ENCODE results near the gene TMEM116. TPM values are rescaled to one million over a fixed set of nuclear protein-coding genes. Genes with fewer than 3 reads are reported as not detected.

TMEM116 gene
- total and polyA plus RNA-seq, 2 donors (not counting 3 experiments of a cell fraction or from before 2014, with no cell fraction given), result 1.6 to 3.9 TPM

GRCh38 chr12:111904446-111904975, 108.5 kb downstream of the TMEM116 start:
- ChIA-PET CTCF (interaction anchor here (1.0 to 1.6 kb wide), 9 partner anchors 9 to 483 kb away, joined by 3 to 8 read pairs (median 4); partner anchors contain the start of genes ERP29 and TMEM116), POLR2A (interaction anchor here (1.0 kb wide), 1 partner anchor 21 kb away, joined by 4 read pairs; no protein-coding TSS in a partner anchor)
- H3K4me2 ChIP-seq (ENCODE audit: insufficient read depth, low read length), result no peak overlapping the region
- H3K36me3 ChIP-seq (ENCODE audit: control insufficient read depth in 2 of 2, extremely low read depth in 1 of 2, insufficient read depth in 2 of 2, low read length in 2 of 2), result no peaks in the 10 kb centered on the region
- no TSS peak for BruUV-seq (replicated peaks)
- no peaks in the 10 kb centered on the region for H3K4me1 ChIP-seq (ENCODE audit: control insufficient read depth, extremely low read depth, insufficient read depth, low read length)
- DNase-seq (ENCODE audit: low read depth, low spot score), result no peak
- no peak overlapping the region for H3K27ac ChIP-seq (ENCODE audit: insufficient read depth, low read depth, low read length)
- no peak overlapping the region for H2AFZ ChIP-seq (ENCODE audit: low read depth, low read length)
- no peaks in the 10 kb centered on the region for H3K79me2 ChIP-seq (ENCODE audit: control insufficient read depth, insufficient read depth, low read length)
- TF ChIP-seq, protein P1, sequence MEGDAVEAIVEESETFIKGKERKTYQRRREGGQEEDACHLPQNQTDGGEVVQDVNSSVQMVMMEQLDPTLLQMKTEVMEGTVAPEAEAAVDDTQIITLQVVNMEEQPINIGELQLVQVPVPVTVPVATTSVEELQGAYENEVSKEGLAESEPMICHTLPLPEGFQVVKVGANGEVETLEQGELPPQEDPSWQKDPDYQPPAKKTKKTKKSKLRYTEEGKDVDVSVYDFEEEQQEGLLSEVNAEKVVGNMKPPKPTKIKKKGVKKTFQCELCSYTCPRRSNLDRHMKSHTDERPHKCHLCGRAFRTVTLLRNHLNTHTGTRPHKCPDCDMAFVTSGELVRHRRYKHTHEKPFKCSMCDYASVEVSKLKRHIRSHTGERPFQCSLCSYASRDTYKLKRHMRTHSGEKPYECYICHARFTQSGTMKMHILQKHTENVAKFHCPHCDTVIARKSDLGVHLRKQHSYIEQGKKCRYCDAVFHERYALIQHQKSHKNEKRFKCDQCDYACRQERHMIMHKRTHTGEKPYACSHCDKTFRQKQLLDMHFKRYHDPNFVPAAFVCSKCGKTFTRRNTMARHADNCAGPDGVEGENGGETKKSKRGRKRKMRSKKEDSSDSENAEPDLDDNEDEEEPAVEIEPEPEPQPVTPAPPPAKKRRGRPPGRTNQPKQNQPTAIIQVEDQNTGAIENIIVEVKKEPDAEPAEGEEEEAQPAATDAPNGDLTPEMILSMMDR (IDR thresholded peaks at IDR 0.05; ENCODE audit: extremely low read depth in 1 of 2, insufficient read depth in 1 of 2, low read depth in 1 of 2, low read length in 2 of 2), result no peak
- TF ChIP-seq, protein P2, sequence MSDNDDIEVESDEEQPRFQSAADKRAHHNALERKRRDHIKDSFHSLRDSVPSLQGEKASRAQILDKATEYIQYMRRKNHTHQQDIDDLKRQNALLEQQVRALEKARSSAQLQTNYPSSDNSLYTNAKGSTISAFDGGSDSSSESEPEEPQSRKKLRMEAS (IDR thresholded peaks at IDR 0.05; ENCODE audit: insufficient read depth, insufficient read length), result no peak
- TF ChIP-seq MYC (IDR thresholded peaks at IDR 0.05; ENCODE audit: low read depth, low read length), result no peak
- no peak for TF ChIP-seq GATA2 (IDR thresholded peaks at IDR 0.05; ENCODE audit: insufficient read depth, insufficient read length, low read depth, low read length)
- no peak for TF ChIP-seq POLR2A (IDR thresholded peaks at IDR 0.05; ENCODE audit: low read depth, low read length)
- no peak for TF ChIP-seq JUN (IDR thresholded peaks at IDR 0.05; ENCODE audit: borderline replicate concordance, insufficient read depth, insufficient read length, low read depth)
- TF ChIP-seq POLR2AphosphoS5 (IDR thresholded peaks at IDR 0.05; ENCODE audit: insufficient read depth, low read depth, low read length), result no peak
- no peaks in the 10 kb centered on the region for H3K9me1 ChIP-seq (replicated peaks; ENCODE audit: control insufficient read depth, extremely low read depth, insufficient read depth, low read length)
- intact Hi-C loops (cut with micrococcal nuclease) (no loop called here), dilution Hi-C loops (cut with MboI; ENCODE audit: extremely low pct_ligation_motif_present, low sequenced_read_pairs) (no loop called here)
- H3K9me3 ChIP-seq (replicated peaks; ENCODE audit: control insufficient read depth, insufficient read depth, low read length), result no peaks in the 10 kb centered on the region
- FAIRE-seq, result no peak
- H3K4me3 ChIP-seq (replicated peaks in 1 of 3; ENCODE audit: insufficient read depth in 1 of 3, low read depth in 1 of 3, low read length in 3 of 3), result no peak overlapping the region
- H3K27me3 ChIP-seq (ENCODE audit: control insufficient read depth in 2 of 2, insufficient read depth in 2 of 2, low read length in 2 of 2), result no peaks in the 10 kb centered on the region
- H4K20me1 ChIP-seq (replicated peaks; ENCODE audit: control insufficient read depth, extremely low read depth, insufficient read depth, low read length), result no peaks in the 10 kb centered on the region
- H3K9ac ChIP-seq (replicated peaks; ENCODE audit: extremely low read depth, insufficient read depth, low read length), result no peak overlapping the region

Measured in endothelial cell of umbilical vein (primary cell).